ENCODE results near the gene GABRR2. TPM values are rescaled to one million over a fixed set of nuclear protein-coding genes. Genes with fewer than 3 reads are reported as not detected.

GABRR2 gene
- total RNA-seq, 2 donors from 2014 or later = 0.48 to 0.49 TPM

GRCh38 chr6:89357390-89357789 lies 42.3 kb upstream of the GABRR2 start:
- Histone ChIP-seq H3K4me1 (no peaks in the 10 kb centered on the region), H3K9ac (ENCODE audit: low read depth in 2 of 2, low read length in 2 of 2) (no peak overlapping the region), H3K9me3 (no peaks in the 10 kb centered on the region), H3K27ac (no peak overlapping the region), H3K27me3 (no peaks in the 10 kb centered on the region), H3K36me3 (no peaks in the 10 kb centered on the region), H3K4me3 (no peak overlapping the region)
- TF ChIP-seq, protein P1, sequence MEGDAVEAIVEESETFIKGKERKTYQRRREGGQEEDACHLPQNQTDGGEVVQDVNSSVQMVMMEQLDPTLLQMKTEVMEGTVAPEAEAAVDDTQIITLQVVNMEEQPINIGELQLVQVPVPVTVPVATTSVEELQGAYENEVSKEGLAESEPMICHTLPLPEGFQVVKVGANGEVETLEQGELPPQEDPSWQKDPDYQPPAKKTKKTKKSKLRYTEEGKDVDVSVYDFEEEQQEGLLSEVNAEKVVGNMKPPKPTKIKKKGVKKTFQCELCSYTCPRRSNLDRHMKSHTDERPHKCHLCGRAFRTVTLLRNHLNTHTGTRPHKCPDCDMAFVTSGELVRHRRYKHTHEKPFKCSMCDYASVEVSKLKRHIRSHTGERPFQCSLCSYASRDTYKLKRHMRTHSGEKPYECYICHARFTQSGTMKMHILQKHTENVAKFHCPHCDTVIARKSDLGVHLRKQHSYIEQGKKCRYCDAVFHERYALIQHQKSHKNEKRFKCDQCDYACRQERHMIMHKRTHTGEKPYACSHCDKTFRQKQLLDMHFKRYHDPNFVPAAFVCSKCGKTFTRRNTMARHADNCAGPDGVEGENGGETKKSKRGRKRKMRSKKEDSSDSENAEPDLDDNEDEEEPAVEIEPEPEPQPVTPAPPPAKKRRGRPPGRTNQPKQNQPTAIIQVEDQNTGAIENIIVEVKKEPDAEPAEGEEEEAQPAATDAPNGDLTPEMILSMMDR (IDR thresholded peaks at IDR 0.05) = no peak
- intact Hi-C loops (cut with DNase I) = no loop called here
- no peak for DNase-seq

GRCh38 chr6:89356642-89357170 lies 41.6 kb upstream of the GABRR2 start:
- no peak overlapping the region for H3K9ac ChIP-seq (ENCODE audit: low read depth in 2 of 2, low read length in 2 of 2)
- no peak overlapping the region for H3K4me3 ChIP-seq
- no peaks in the 10 kb centered on the region for H3K36me3 ChIP-seq
- intact Hi-C loops (cut with DNase I) = no loop called here
- H3K27me3 ChIP-seq = no peaks in the 10 kb centered on the region
- H3K4me1 ChIP-seq = no peaks in the 10 kb centered on the region
- TF ChIP-seq, protein P1 (IDR thresholded peaks at IDR 0.05) = no peak
- H3K27ac ChIP-seq = no peak overlapping the region
- H3K9me3 ChIP-seq = no peaks in the 10 kb centered on the region
- DNase-seq = no peak

- Histone ChIP-seq H3K27me3 (no peaks in the 10 kb centered on the region), H3K36me3 (no peaks in the 10 kb centered on the region), H3K9ac (ENCODE audit: low read depth in 2 of 2, low read length in 2 of 2) (no peak overlapping the region), H3K27ac (no peak overlapping the region), H3K4me1 (no peaks in the 10 kb centered on the region), H3K9me3 (no peaks in the 10 kb centered on the region), H3K4me3 (no peak overlapping the region)
- intact Hi-C loops (cut with DNase I) = no loop called here
- TF ChIP-seq, protein P1 (IDR thresholded peaks at IDR 0.05) = no peak
- DNase-seq = no peak
These were observed 40.6 kb upstream of the GABRR2 start for GRCh38 chr6:89355511-89356194.

- DNase-seq = no peak
- intact Hi-C loops (cut with DNase I) = no loop called here
- no peak overlapping the region for H3K27ac ChIP-seq
- no peaks in the 10 kb centered on the region for H3K36me3 ChIP-seq
- TF ChIP-seq, protein P1 (IDR thresholded peaks at IDR 0.05) = no peak
- no peak overlapping the region for H3K9ac ChIP-seq (ENCODE audit: low read depth in 2 of 2, low read length in 2 of 2)
- no peak overlapping the region for H3K4me3 ChIP-seq
- H3K4me1 ChIP-seq = no peaks in the 10 kb centered on the region
- H3K27me3 ChIP-seq = no peaks in the 10 kb centered on the region
- H3K9me3 ChIP-seq = no peaks in the 10 kb centered on the region
These were observed 38.7 kb upstream of the GABRR2 start for GRCh38 chr6:89353702-89354392.

GRCh38 chr6:89353118-89353556 lies 38.0 kb upstream of the GABRR2 start:
- H3K9me3 ChIP-seq = no peaks in the 10 kb centered on the region
- H3K4me3 ChIP-seq = peak overlapping the region; percentile 86
- peak overlapping the region; percentile 67 to 99 for H3K9ac ChIP-seq (ENCODE audit: low read depth in 2 of 2, low read length in 2 of 2)
- intact Hi-C loops (cut with DNase I) = no loop called here
- H3K27ac ChIP-seq = peak overlapping the region; percentile 99
- TF ChIP-seq, protein P1 (IDR thresholded peaks at IDR 0.05) = no peak
- DNase-seq = no peak
- no peaks in the 10 kb centered on the region for H3K4me1 ChIP-seq
- no peaks in the 10 kb centered on the region for H3K27me3 ChIP-seq
- H3K36me3 ChIP-seq = no peaks in the 10 kb centered on the region

Measured in colonic mucosa (tissue), 4 donors.